DMS 273 (cell line): Measurements from ENCODE around the gene PCDH17.

Experiments used
- DNase-seq: peaks from one replicate; lab custom pipeline; 2025; ENCODE audit not compliant: unreplicated experiment; lab: John Stamatoyannopoulos, UW

PCDH17 gene

GRCh38 chr13:57635541-57636085 is 4.1 kb downstream of the PCDH17 start:
- no peak for DNase-seq

GRCh38 chr13:57636816-57637215 is 5.3 kb downstream of the PCDH17 start:
- no peak for DNase-seq

GRCh38 chr13:57637515-57637914 is 6.0 kb downstream of the PCDH17 start:
- DNase-seq: no peak

GRCh38 chr13:57638186-57638890 is 6.8 kb downstream of the PCDH17 start:
- DNase-seq: no peak

GRCh38 chr13:57640607-57641006 is 9.1 kb downstream of the PCDH17 start:
- DNase-seq: no peak

- DNase-seq: no peak
Measured at GRCh38 chr13:57641051-57641450, 9.5 kb downstream of the PCDH17 start.

- no peak for DNase-seq
Measured at GRCh38 chr13:57644106-57644505, 12.6 kb downstream of the PCDH17 start.

GRCh38 chr13:57653229-57653989 is 21.9 kb downstream of the PCDH17 start:
- no peak for DNase-seq

- DNase-seq: no peak
Measured at GRCh38 chr13:57665481-57665880, 33.9 kb downstream of the PCDH17 start.

- DNase-seq: no peak
Measured at GRCh38 chr13:57666131-57666953, 34.8 kb downstream of the PCDH17 start.

GRCh38 chr13:57672168-57672567 is 40.6 kb downstream of the PCDH17 start:
- no peak for DNase-seq

GRCh38 chr13:57673197-57673596 is 41.7 kb downstream of the PCDH17 start:
- DNase-seq: peak; percentile 5

GRCh38 chr13:57675526-57675925 is 44.0 kb downstream of the PCDH17 start:
- DNase-seq: peak; percentile 7

- DNase-seq: no peak
Measured at GRCh38 chr13:57680609-57681008, 49.1 kb downstream of the PCDH17 start.

GRCh38 chr13:57682128-57682716 is 50.7 kb downstream of the PCDH17 start:
- no peak for DNase-seq

- DNase-seq: no peak
Measured at GRCh38 chr13:57698851-57699250, 67.3 kb downstream of the PCDH17 start.

- no peak for DNase-seq
Measured at GRCh38 chr13:57704031-57704430, 72.5 kb downstream of the PCDH17 start.

GRCh38 chr13:57716295-57716694 is 84.8 kb downstream of the PCDH17 start:
- peak; percentile 2 for DNase-seq

- DNase-seq: no peak
Measured at GRCh38 chr13:57724486-57725272, 93.1 kb downstream of the PCDH17 start.

GRCh38 chr13:57725480-57725879 is 93.9 kb downstream of the PCDH17 start:
- DNase-seq: no peak
